Stomach smooth muscle (tissue), 2 donors: Measurements from ENCODE around the gene ABI3BP.
"Not testable (repeated sequence)": the region's sequence is repeated elsewhere in the genome, so short reads cannot be mapped to it uniquely, and the experiment has no call there.

Experiments
- H3K27ac ChIP-seq: one replicate; pipeline ENCODE4 v1.7.0; 2013; ENCODE audit warnings: mild to moderate bottlenecking, low read length, inconsistent platforms
- H3K27me3 ChIP-seq, 2 donors: one replicate each; pipeline ENCODE4 v1.7.0; 2013; ENCODE audit warnings: low read length in 2 of 2; ENCODE audit not compliant: insufficient read depth in 2 of 2, control insufficient read depth in 1 of 2
- H3K36me3 ChIP-seq, 2 donors: one replicate each; pipeline ENCODE4 v1.7.0; 2013; ENCODE audit warnings: low read length in 2 of 2; ENCODE audit not compliant: control insufficient read depth in 2 of 2, insufficient read depth in 2 of 2
- H3K4me1 ChIP-seq: one replicate; pipeline ENCODE4 v1.7.0; 2013; ENCODE audit warnings: low read length; ENCODE audit not compliant: control insufficient read depth, insufficient read depth
- H3K4me3 ChIP-seq, 2 donors: one replicate each; pipeline ENCODE4 v1.7.0; 2013; ENCODE audit warnings: low read length in 2 of 2
- H3K9ac ChIP-seq, 2 donors: one replicate each; pipeline ENCODE4 v1.7.0; 2013; ENCODE audit warnings: low read length in 2 of 2, mild to moderate bottlenecking in 1 of 2
- H3K9me3 ChIP-seq, 2 donors: one replicate each; pipeline ENCODE4 v1.7.0; 2013; ENCODE audit warnings: low read length in 2 of 2; ENCODE audit not compliant: control insufficient read depth in 2 of 2
- donor health status: healthy.
- donor health status: Pancreatic carcinoma.

The ABI3BP gene

GRCh38 chr3:101020351-101021015, 27.3 kb upstream of the ABI3BP start:
- H3K27me3 ChIP-seq = no peaks in the 10 kb centered on the region
- H3K36me3 ChIP-seq = no peaks in the 10 kb centered on the region
- no peak overlapping the region for H3K9ac ChIP-seq
- no peak overlapping the region for H3K4me3 ChIP-seq
- H3K27ac ChIP-seq = no peak overlapping the region
- no peaks in the 10 kb centered on the region for H3K9me3 ChIP-seq
- H3K4me1 ChIP-seq = no peaks in the 10 kb centered on the region

GRCh38 chr3:101017017-101017416, 23.8 kb upstream of the ABI3BP start:
- H3K9ac ChIP-seq = no peak overlapping the region
- H3K4me1 ChIP-seq = no peaks in the 10 kb centered on the region
- no peak overlapping the region for H3K27ac ChIP-seq
- no peak overlapping the region for H3K4me3 ChIP-seq
- H3K27me3 ChIP-seq = no peaks in the 10 kb centered on the region
- H3K9me3 ChIP-seq = no peaks in the 10 kb centered on the region
- no peaks in the 10 kb centered on the region for H3K36me3 ChIP-seq

- H3K27ac ChIP-seq, H3K36me3 ChIP-seq, H3K9ac ChIP-seq, H3K9me3 ChIP-seq, H3K4me3 ChIP-seq, H3K4me1 ChIP-seq, H3K27me3 ChIP-seq: not testable (repeated sequence)
Observed at GRCh38 chr3:101012312-101012711, 19.1 kb upstream of the ABI3BP start.

GRCh38 chr3:101011136-101011535, 17.9 kb upstream of the ABI3BP start:
- no peak overlapping the region for H3K4me3 ChIP-seq
- no peaks in the 10 kb centered on the region for H3K36me3 ChIP-seq
- no peaks in the 10 kb centered on the region for H3K27me3 ChIP-seq
- H3K9me3 ChIP-seq = no peaks in the 10 kb centered on the region
- no peak overlapping the region for H3K9ac ChIP-seq
- H3K27ac ChIP-seq = no peak overlapping the region
- H3K4me1 ChIP-seq = no peaks in the 10 kb centered on the region

- no peaks in the 10 kb centered on the region for H3K9me3 ChIP-seq
- H3K4me3 ChIP-seq = no peak overlapping the region
- no peak overlapping the region for H3K9ac ChIP-seq
- H3K27me3 ChIP-seq = no peaks in the 10 kb centered on the region
- no peaks in the 10 kb centered on the region for H3K4me1 ChIP-seq
- no peaks in the 10 kb centered on the region for H3K36me3 ChIP-seq
- H3K27ac ChIP-seq = no peak overlapping the region
Observed at GRCh38 chr3:101010296-101010695, 17.1 kb upstream of the ABI3BP start.

- Histone ChIP-seq H3K9me3 (no peaks in the 10 kb centered on the region), H3K4me3 (no peak overlapping the region), H3K36me3 (no peaks in the 10 kb centered on the region)
Observed at GRCh38 chr3:101009386-101009785, 16.2 kb upstream of the ABI3BP start.

GRCh38 chr3:100999160-100999559, 5.9 kb upstream of the ABI3BP start:
- no peak overlapping the region for H3K27ac ChIP-seq
- no peaks in the 10 kb centered on the region for H3K36me3 ChIP-seq
- peaks cover 5% of the 10 kb centered on the region for H3K4me1 ChIP-seq
- no peak overlapping the region for H3K4me3 ChIP-seq
- no peaks in the 10 kb centered on the region for H3K27me3 ChIP-seq
- no peak overlapping the region for H3K9ac ChIP-seq
- no peaks in the 10 kb centered on the region for H3K9me3 ChIP-seq

More at GRCh38 chr3:101009386-101009785, 16.2 kb upstream of the ABI3BP start:
- Histone ChIP-seq H3K27ac (no peak overlapping the region), H3K9ac (no peak overlapping the region), H3K27me3 (no peaks in the 10 kb centered on the region), H3K4me1 (no peaks in the 10 kb centered on the region)

- no peaks in the 10 kb centered on the region for H3K9me3 ChIP-seq
- H3K27ac ChIP-seq = peak overlapping the region; percentile 46
- peaks cover 11% of the 10 kb centered on the region for H3K4me1 ChIP-seq
- no peak overlapping the region for H3K9ac ChIP-seq
- no peaks in the 10 kb centered on the region for H3K27me3 ChIP-seq
- peak overlapping the region in 1 of 2 donors; percentile 16 for H3K4me3 ChIP-seq
- H3K36me3 ChIP-seq = no peaks in the 10 kb centered on the region
Observed at GRCh38 chr3:100994809-100995208, 1.6 kb upstream of the ABI3BP start.

GRCh38 chr3:100994187-100994586, 966 bp upstream of the ABI3BP start:
- Histone ChIP-seq H3K36me3 (no peaks in the 10 kb centered on the region), H3K27ac (peak overlapping the region; percentile 46), H3K4me3 (peak overlapping the region in 1 of 2 donors; percentile 34), H3K9ac (peak overlapping the region in 1 of 2 donors; percentile 52), H3K27me3 (no peaks in the 10 kb centered on the region), H3K9me3 (no peaks in the 10 kb centered on the region), H3K4me1 (peaks cover 11% of the 10 kb centered on the region)

GRCh38 chr3:100992231-100993012, 799 bp downstream of the ABI3BP start:
- Histone ChIP-seq H3K9ac (peak overlapping the region; percentile 74 to 76), H3K9me3 (no peaks in the 10 kb centered on the region), H3K36me3 (no peaks in the 10 kb centered on the region), H3K27ac (peak overlapping the region; percentile 46), H3K4me1 (peaks cover 11% of the 10 kb centered on the region), H3K27me3 (no peaks in the 10 kb centered on the region), H3K4me3 (peak overlapping the region; percentile 81 to 94)

- Histone ChIP-seq H3K27ac (no peak overlapping the region), H3K4me3 (no peak overlapping the region), H3K9me3 (no peaks in the 10 kb centered on the region), H3K36me3 (no peaks in the 10 kb centered on the region), H3K9ac (no peak overlapping the region), H3K27me3 (no peaks in the 10 kb centered on the region), H3K4me1 (peaks cover 4% of the 10 kb centered on the region)
Observed at GRCh38 chr3:100988080-100988479, 5.1 kb downstream of the ABI3BP start.
